A549 (cell line): Measurements from ENCODE around the gene RAPGEF2.

Source experiments
- BHLHE40 ChIP-seq: IDR thresholded peaks from 2 replicates; pipeline ENCODE4 v1.6.1; 2012; ENCODE audit warnings: low read depth, low read length, inconsistent platforms
- CHD2 ChIP-seq: fragments of 150-350 bp; IDR thresholded peaks from 2 replicates; pipeline ENCODE4 v1.6.1; 2014; ENCODE audit warnings: low read length; ENCODE audit not compliant: partially characterized antibody
- CHD4 ChIP-seq: fragments of 200-600 bp; sonication (generic); IDR thresholded peaks from 2 replicates; pipeline ENCODE4 v1.6.1; 2016; ENCODE audit warnings: antibody characterized with exemption, mild to moderate bottlenecking, borderline replicate concordance
- CTCF ChIP-seq: fragments of >200 bp; sonication (Bioruptor Twin); formaldehyde crosslinking; IDR thresholded peaks from 3 replicates; pipeline ENCODE4 v1.5.1; 2016
- EP300 ChIP-seq, 2 experiments: fragments of >200 bp; sonication (Bioruptor Twin); formaldehyde crosslinking; IDR thresholded peaks; 2 replicates in 1 of 2; 3 replicates in 1 of 2; pipeline ENCODE4 v1.6.1; 2016 to 2017
- JUN ChIP-seq, 2 experiments: fragments of >200 bp; sonication (Bioruptor Twin); formaldehyde crosslinking; IDR thresholded peaks; 2 replicates in 1 of 2; 3 replicates in 1 of 2; pipeline ENCODE4 v1.6.1; 2016 to 2017
- PHF8 ChIP-seq: fragments of 200-600 bp; sonication (generic); IDR thresholded peaks from 2 replicates; pipeline ENCODE4 v1.6.1; 2016; ENCODE audit warnings: low read depth, mild to moderate bottlenecking, antibody characterized with exemption, moderate library complexity, borderline replicate concordance
- POLR2A ChIP-seq: IDR thresholded peaks from 2 replicates; pipeline ENCODE4 v1.6.1; 2012; ENCODE audit warnings: mild to moderate bottlenecking, low read length
- RARB ChIP-seq: fragments of 250-450 bp; sonication (Bioruptor Pico); IDR thresholded peaks from 2 replicates; pipeline ENCODE4 v1.8.0; 2021; ENCODE audit warnings: mild to moderate bottlenecking, moderate library complexity
- SMC3 ChIP-seq: fragments of >200 bp; sonication (Bioruptor Twin); formaldehyde crosslinking; IDR thresholded peaks from 3 replicates; pipeline ENCODE4 v1.6.1; 2018; ENCODE audit warnings: inconsistent platforms
- ZNF302 ChIP-seq: fragments of 250-450 bp; sonication (Bioruptor Pico); IDR thresholded peaks from 2 replicates; pipeline ENCODE4 v1.9.0; 2021; ENCODE audit warnings: inconsistent platforms, mild to moderate bottlenecking, moderate library complexity
- TF ChIP-seq, protein P1 (sequence below): fragments of 200-600 bp; sonication (generic); IDR thresholded peaks from 2 replicates; pipeline ENCODE4 v1.6.1; 2016; ENCODE audit warnings: antibody characterized with exemption, mild to moderate bottlenecking, moderate library complexity
- TF ChIP-seq, protein P2 (sequence below): fragments of >200 bp; sonication (Bioruptor Twin); formaldehyde crosslinking; IDR thresholded peaks from 2 replicates; pipeline ENCODE4 v1.6.1; 2016

DNA sequence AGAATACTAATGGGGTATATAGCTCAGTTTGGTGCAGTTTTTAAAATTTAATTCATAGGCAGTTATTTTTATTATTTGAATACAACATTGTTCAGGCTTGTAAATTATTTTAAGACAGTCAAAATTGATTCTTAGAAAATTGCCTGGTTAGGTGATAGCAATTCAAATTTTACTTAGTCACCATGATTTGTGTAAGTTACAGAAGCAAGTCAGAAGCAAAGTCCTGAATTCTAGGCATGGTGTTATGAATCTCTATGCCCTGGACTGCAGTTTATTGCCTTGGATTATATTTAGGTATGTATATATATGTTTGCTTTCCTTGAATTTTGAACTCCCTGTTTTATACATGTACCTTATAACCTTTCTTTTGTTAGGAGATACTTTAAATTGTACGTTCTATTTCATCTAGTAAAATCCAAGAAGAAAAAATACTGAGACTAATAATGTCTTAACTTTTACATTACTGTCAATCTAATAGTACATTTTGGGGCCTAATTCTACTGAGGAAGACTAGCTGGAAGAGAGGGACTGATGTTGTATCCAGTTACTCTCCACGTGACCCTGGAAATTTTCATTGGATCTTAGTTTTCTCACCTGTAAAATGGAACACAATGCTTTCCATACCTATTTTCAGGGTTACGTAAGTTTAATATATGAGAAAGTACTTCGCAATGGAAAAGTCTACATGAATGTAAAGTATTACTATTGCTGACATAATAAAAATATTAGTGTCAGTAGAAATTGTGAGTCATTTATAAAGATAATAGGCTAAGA, 25.1 kb downstream of the RAPGEF2 start:
- no peak for TF ChIP-seq CTCF
- TF ChIP-seq JUN (IDR thresholded peaks at IDR 0.05): no peak
- no peak for TF ChIP-seq BHLHE40
- no peak for TF ChIP-seq ZNF302 (CRISPR knock-in tag)
- TF ChIP-seq SMC3: no peak
- no peak for TF ChIP-seq CHD2
- no peak for TF ChIP-seq EP300 (IDR thresholded peaks at IDR 0.05)
- TF ChIP-seq POLR2A: no peak
- TF ChIP-seq, protein P1, sequence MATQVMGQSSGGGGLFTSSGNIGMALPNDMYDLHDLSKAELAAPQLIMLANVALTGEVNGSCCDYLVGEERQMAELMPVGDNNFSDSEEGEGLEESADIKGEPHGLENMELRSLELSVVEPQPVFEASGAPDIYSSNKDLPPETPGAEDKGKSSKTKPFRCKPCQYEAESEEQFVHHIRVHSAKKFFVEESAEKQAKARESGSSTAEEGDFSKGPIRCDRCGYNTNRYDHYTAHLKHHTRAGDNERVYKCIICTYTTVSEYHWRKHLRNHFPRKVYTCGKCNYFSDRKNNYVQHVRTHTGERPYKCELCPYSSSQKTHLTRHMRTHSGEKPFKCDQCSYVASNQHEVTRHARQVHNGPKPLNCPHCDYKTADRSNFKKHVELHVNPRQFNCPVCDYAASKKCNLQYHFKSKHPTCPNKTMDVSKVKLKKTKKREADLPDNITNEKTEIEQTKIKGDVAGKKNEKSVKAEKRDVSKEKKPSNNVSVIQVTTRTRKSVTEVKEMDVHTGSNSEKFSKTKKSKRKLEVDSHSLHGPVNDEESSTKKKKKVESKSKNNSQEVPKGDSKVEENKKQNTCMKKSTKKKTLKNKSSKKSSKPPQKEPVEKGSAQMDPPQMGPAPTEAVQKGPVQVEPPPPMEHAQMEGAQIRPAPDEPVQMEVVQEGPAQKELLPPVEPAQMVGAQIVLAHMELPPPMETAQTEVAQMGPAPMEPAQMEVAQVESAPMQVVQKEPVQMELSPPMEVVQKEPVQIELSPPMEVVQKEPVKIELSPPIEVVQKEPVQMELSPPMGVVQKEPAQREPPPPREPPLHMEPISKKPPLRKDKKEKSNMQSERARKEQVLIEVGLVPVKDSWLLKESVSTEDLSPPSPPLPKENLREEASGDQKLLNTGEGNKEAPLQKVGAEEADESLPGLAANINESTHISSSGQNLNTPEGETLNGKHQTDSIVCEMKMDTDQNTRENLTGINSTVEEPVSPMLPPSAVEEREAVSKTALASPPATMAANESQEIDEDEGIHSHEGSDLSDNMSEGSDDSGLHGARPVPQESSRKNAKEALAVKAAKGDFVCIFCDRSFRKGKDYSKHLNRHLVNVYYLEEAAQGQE: no peak
- TF ChIP-seq PHF8: no peak
- TF ChIP-seq, protein P2, sequence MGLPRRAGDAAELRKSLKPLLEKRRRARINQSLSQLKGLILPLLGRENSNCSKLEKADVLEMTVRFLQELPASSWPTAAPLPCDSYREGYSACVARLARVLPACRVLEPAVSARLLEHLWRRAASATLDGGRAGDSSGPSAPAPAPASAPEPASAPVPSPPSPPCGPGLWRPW: no peak
- no peak for TF ChIP-seq CHD4
- TF ChIP-seq RARB: no peak
